ENCODE measurements around the gene IL1R1.
"Not testable (repeated sequence)": the region's sequence is repeated elsewhere in the genome, so short reads cannot be mapped to it uniquely, and the experiment has no call there.

IL1R1 gene

GRCh38 chr2:102110596-102111334 lies 31.8 kb upstream of the IL1R1 start:
- no peak for DNase-seq

- no peak for DNase-seq
Measured at GRCh38 chr2:102111823-102112222, 30.7 kb upstream of the IL1R1 start.

GRCh38 chr2:102112271-102112670 lies 30.3 kb upstream of the IL1R1 start:
- no peak for DNase-seq

GRCh38 chr2:102112692-102113665 lies 29.6 kb upstream of the IL1R1 start:
- no peak for DNase-seq

- no peak for DNase-seq
Measured at GRCh38 chr2:102114290-102114721, 28.2 kb upstream of the IL1R1 start.

GRCh38 chr2:102114851-102115497 lies 27.6 kb upstream of the IL1R1 start:
- DNase-seq: no peak

- DNase-seq: no peak
Measured at GRCh38 chr2:102116630-102117471, 25.7 kb upstream of the IL1R1 start.

GRCh38 chr2:102117472-102117858 lies 25.1 kb upstream of the IL1R1 start:
- DNase-seq: no peak

GRCh38 chr2:102119255-102119654 lies 23.3 kb upstream of the IL1R1 start:
- no peak for DNase-seq

- DNase-seq: no peak
Measured at GRCh38 chr2:102120261-102120660, 22.3 kb upstream of the IL1R1 start.

GRCh38 chr2:102120701-102121159 lies 21.8 kb upstream of the IL1R1 start:
- DNase-seq: no peak

- DNase-seq: no peak
Measured at GRCh38 chr2:102122115-102122514, 20.4 kb upstream of the IL1R1 start.

- no peak for DNase-seq
Measured at GRCh38 chr2:102122909-102123308, 19.6 kb upstream of the IL1R1 start.

- not testable (repeated sequence) for DNase-seq
Measured at GRCh38 chr2:102124421-102124820, 18.1 kb upstream of the IL1R1 start.

GRCh38 chr2:102126169-102126568 lies 16.4 kb upstream of the IL1R1 start:
- DNase-seq: no peak

- DNase-seq: no peak
Measured at GRCh38 chr2:102126660-102127059, 15.9 kb upstream of the IL1R1 start.

GRCh38 chr2:102129082-102129481 lies 13.5 kb upstream of the IL1R1 start:
- DNase-seq: no peak

GRCh38 chr2:102129951-102130646 lies 12.4 kb upstream of the IL1R1 start:
- no peak for DNase-seq

- no peak for DNase-seq
Measured at GRCh38 chr2:102130647-102130991, 11.9 kb upstream of the IL1R1 start.

GRCh38 chr2:102131564-102131963 lies 11.0 kb upstream of the IL1R1 start:
- no peak for DNase-seq

GRCh38 chr2:102137138-102137537 lies 5.4 kb upstream of the IL1R1 start:
- no peak for DNase-seq

Data from right kidney (tissue), 1 donor.